PC-9 (cell line): ENCODE results near the gene MEGF8. TPM values are rescaled to one million over a fixed set of nuclear protein-coding genes. Genes with fewer than 3 reads are reported as not detected.

Experiments
- BruUV-seq: library from RNA; stranded (reverse); fragments of 400-500 nt; replicated peaks from 2 replicates; lab custom pipeline; 2021; lab: Mats Ljungman, UMichigan
- CTCF ChIA-PET: fragments of 300-600 bp; sonication (Branson Sonifier 250); formaldehyde crosslinking; loops from one replicate; lab custom pipeline; 2022; ENCODE audit warnings: antibody characterized with exemption; lab: Charles Lee
- POLR2A ChIA-PET: fragments of 300-600 bp; sonication (Branson Sonifier 250); formaldehyde crosslinking; loops from one replicate; lab custom pipeline; 2022; ENCODE audit warnings: antibody characterized with exemption; ENCODE audit not compliant: unreplicated experiment; lab: Charles Lee
- DNase-seq, 2 experiments: peaks; one replicate each; pipeline versions ENCODE4 v3.0.0 to v3.0.0-alpha.2; 2015 to 2022; ENCODE audit warnings: mixed read lengths in 1 of 2
- H2AFZ ChIP-seq: fragments of 200-600 bp; sonication (generic); 2 replicates; pipeline ENCODE4 v1.8.1; 2017; ENCODE audit warnings: antibody characterized with exemption
- H3F3A ChIP-seq: fragments of 200-600 bp; sonication (generic); 2 replicates; pipeline ENCODE4 v1.8.1; 2017; ENCODE audit warnings: antibody characterized with exemption, mild to moderate bottlenecking, low read depth; ENCODE audit not compliant: insufficient read depth
- H3K27ac ChIP-seq: fragments of 200-600 bp; sonication (generic); 2 replicates; pipeline ENCODE4 v1.6.1; 2016; ENCODE audit warnings: mixed run types
- H3K27me3 ChIP-seq: fragments of 200-600 bp; sonication (generic); 2 replicates; pipeline ENCODE4 v1.6.1; 2016; ENCODE audit warnings: low read depth, mixed run types; ENCODE audit not compliant: insufficient read depth
- H3K36me3 ChIP-seq: fragments of 200-600 bp; sonication (generic); 2 replicates; pipeline ENCODE4 v1.6.1; 2016; ENCODE audit warnings: low read depth, mixed run types
- H3K4me1 ChIP-seq: fragments of 200-600 bp; sonication (generic); replicated peaks from 2 replicates; pipeline ENCODE4 v1.6.1; 2016; ENCODE audit warnings: mixed run types; ENCODE audit not compliant: insufficient read depth
- H3K4me2 ChIP-seq: fragments of 200-600 bp; sonication (generic); 2 replicates; pipeline ENCODE4 v1.6.1; 2017; ENCODE audit warnings: mixed run types
- H3K4me3 ChIP-seq: fragments of 200-600 bp; sonication (generic); 2 replicates; pipeline ENCODE4 v1.6.1; 2016; ENCODE audit warnings: mixed run types
- H3K79me2 ChIP-seq: fragments of 200-600 bp; sonication (generic); 2 replicates; pipeline ENCODE4 v1.6.1; 2017; ENCODE audit warnings: low read depth, mixed run types
- H3K9me2 ChIP-seq: fragments of 200-600 bp; sonication (generic); 2 replicates; pipeline ENCODE4 v1.8.1; 2017; ENCODE audit warnings: mild to moderate bottlenecking; ENCODE audit not compliant: insufficient read depth
- H3K9me3 ChIP-seq: fragments of 200-600 bp; sonication (generic); 2 replicates; pipeline ENCODE4 v1.8.1; 2016; ENCODE audit warnings: low read depth; ENCODE audit not compliant: insufficient read depth
- H4K20me1 ChIP-seq: fragments of 200-600 bp; sonication (generic); 2 replicates; pipeline ENCODE4 v1.8.1; 2017; ENCODE audit not compliant: insufficient read depth
- CTCF ChIP-seq: fragments of 200-600 bp; sonication (generic); conservative IDR thresholded peaks from 2 replicates; pipeline ENCODE4 v1.6.1; 2017; ENCODE audit warnings: mixed run types, antibody characterized with exemption, mild to moderate bottlenecking, moderate library complexity
- EZH2 ChIP-seq: fragments of 200-600 bp; sonication (generic); IDR thresholded peaks from 2 replicates; pipeline ENCODE4 v1.8.0; 2017; ENCODE audit warnings: antibody characterized with exemption, low read depth
- intact Hi-C: fragments of 100-400 bp; cut with micrococcal nuclease; formaldehyde crosslinking; loops from one replicate; pipeline ENCODE4 v1.10.0; 2022; ENCODE audit not compliant: unreplicated experiment
- total RNA-seq: library from RNA; stranded (reverse); gene quantifications from 2 replicates; pipeline ENCODE4 v1.2.3, GENCODE V29; 2021

MEGF8 gene
- total RNA-seq, 1 experiment from 2014 or later, result 40.6 TPM

- H3K36me3 ChIP-seq, result no peaks in the 10 kb centered on the region
- H3K27ac ChIP-seq, result no peak overlapping the region
- H3K27me3 ChIP-seq, result peaks cover 23% of the 10 kb centered on the region; the same call in 1 of the 2 replicates
- no peak overlapping the region for H3K4me2 ChIP-seq
- intact Hi-C loops, result no loop called here
- H3K9me2 ChIP-seq, result no peaks in the 10 kb centered on the region
- ChIA-PET POLR2A (no interaction called here), CTCF (no interaction called here)
- no peak overlapping the region for H2AFZ ChIP-seq
- no peak overlapping the region for H3K4me3 ChIP-seq
- H3K4me1 ChIP-seq, result 0 out of 2 replicates have a peak, but pooled peaks cover 4% of the 10 kb centered on the region
- no peak for TF ChIP-seq EZH2
- no peak for TF ChIP-seq CTCF
- H3F3A ChIP-seq, result 0 out of 2 replicates have a peak, but pooled peaks cover 4% of the 10 kb centered on the region
- no peaks in the 10 kb centered on the region for H3K9me3 ChIP-seq
- no peaks in the 10 kb centered on the region for H4K20me1 ChIP-seq
- no TSS peak for BruUV-seq
- H3K79me2 ChIP-seq, result no peaks in the 10 kb centered on the region
- no peak for DNase-seq
These were observed 15.7 kb upstream of the MEGF8 start for GRCh38 chr19:42309686-42310085.

- Histone ChIP-seq H3K36me3 (no peaks in the 10 kb centered on the region), H3K9me3 (no peaks in the 10 kb centered on the region), H3F3A (0 out of 2 replicates have a peak, but pooled peaks cover 4% of the 10 kb centered on the region), H3K27ac (no peak overlapping the region), H3K27me3 (peaks cover 28% of the 10 kb centered on the region; the same call in 1 of the 2 replicates), H4K20me1 (no peaks in the 10 kb centered on the region), H3K79me2 (no peaks in the 10 kb centered on the region), H3K4me3 (no peak overlapping the region), H3K4me1 (0 out of 2 replicates have a peak, but pooled peaks cover 4% of the 10 kb centered on the region), H3K4me2 (no peak overlapping the region), H2AFZ (no peak overlapping the region), H3K9me2 (no peaks in the 10 kb centered on the region)
- CTCF ChIA-PET, result interaction anchor here (0.6 kb wide), 1 partner anchor 11 kb away, joined by 3 read pairs; no protein-coding TSS in a partner anchor
- intact Hi-C loops, result no loop called here
- POLR2A ChIA-PET, result no interaction called here
- TF ChIP-seq CTCF (no peak; the same call in 1 of the 2 replicates), EZH2 (no peak)
- BruUV-seq, result no TSS peak
- DNase-seq, result no peak
These were observed 13.8 kb upstream of the MEGF8 start for GRCh38 chr19:42311657-42312056.

- CTCF ChIA-PET, result no interaction called here
- no peak overlapping the region for H3K27ac ChIP-seq
- H2AFZ ChIP-seq, result no peak overlapping the region
These were observed 13.1 kb upstream of the MEGF8 start for GRCh38 chr19:42312370-42312769.

More at GRCh38 chr19:42312370-42312769, 13.1 kb upstream of the MEGF8 start:
- Histone ChIP-seq H4K20me1 (no peaks in the 10 kb centered on the region), H3K9me3 (no peaks in the 10 kb centered on the region), H3K4me2 (no peak overlapping the region), H3F3A (0 out of 2 replicates have a peak, but pooled peaks cover 4% of the 10 kb centered on the region), H3K4me1 (0 out of 2 replicates have a peak, but pooled peaks cover 4% of the 10 kb centered on the region), H3K9me2 (no peaks in the 10 kb centered on the region), H3K36me3 (no peaks in the 10 kb centered on the region), H3K4me3 (no peak overlapping the region), H3K79me2 (no peaks in the 10 kb centered on the region), H3K27me3 (peaks cover 28% of the 10 kb centered on the region; the same call in 1 of the 2 replicates)
- no peak for TF ChIP-seq CTCF
- TF ChIP-seq EZH2, result no peak
- no peak for DNase-seq
- intact Hi-C loops, result no loop called here
- POLR2A ChIA-PET, result no interaction called here
- no TSS peak for BruUV-seq
